OCI-LY3 (cell line): ENCODE results near the gene SFT2D3.

Source experiments
- H2AFZ ChIP-seq: fragments of 200-600, 300-600 bp; shearing (Covaris generic); 2 replicates; pipeline ENCODE4 v1.6.0; 2014; ENCODE audit warnings: antibody characterized with exemption, low read depth, low read length
- H3K27ac ChIP-seq: fragments of 200-600, 300-600 bp; sonication (generic); 2 replicates; pipeline ENCODE4 v1.5.1; 2014; ENCODE audit warnings: mild to moderate bottlenecking, low read length, moderate library complexity, mixed read lengths
- H3K27me3 ChIP-seq: fragments of 200-600, 300-600 bp; sonication (generic); 2 replicates; pipeline ENCODE4 v1.6.1; 2014; ENCODE audit warnings: low read depth, low read length, mixed read lengths
- H3K36me3 ChIP-seq: fragments of 200-600, 300-600 bp; sonication (generic); replicated peaks from 2 replicates; pipeline ENCODE3; 2014; ENCODE audit warnings: low read depth, low read length, mixed read lengths
- H3K4me1 ChIP-seq: fragments of 300-600, 200-600 bp; sonication (generic); 2 replicates; pipeline ENCODE4 v1.6.1; 2014; ENCODE audit warnings: low read length, mixed read lengths
- H3K4me2 ChIP-seq: fragments of 200-600, 300-600 bp; sonication (generic); 2 replicates; pipeline ENCODE4 v1.6.1; 2014; ENCODE audit warnings: low read length, mixed read lengths
- H3K4me3 ChIP-seq: fragments of 300-600, 200-600 bp; sonication (generic); 2 replicates; pipeline ENCODE4 v1.5.1; 2014; ENCODE audit warnings: antibody characterized with exemption, mild to moderate bottlenecking, low read length, moderate library complexity
- H3K79me2 ChIP-seq: fragments of 300-600, 200-600 bp; shearing (Covaris generic); 2 replicates; pipeline ENCODE4 v1.6.1; 2014; ENCODE audit warnings: mild to moderate bottlenecking, low read length, mixed read lengths
- H3K9ac ChIP-seq: fragments of 300-600, 200-600 bp; shearing (Covaris generic); 2 replicates; pipeline ENCODE4 v1.6.0; 2014; ENCODE audit warnings: mild to moderate bottlenecking, low read length, moderate library complexity
- H3K9me3 ChIP-seq: fragments of 200-600, 300-600 bp; shearing (Covaris generic); 2 replicates; pipeline ENCODE4 v1.6.1; 2014; ENCODE audit warnings: low read length, mixed read lengths; ENCODE audit not compliant: insufficient read depth
- H4K20me1 ChIP-seq: fragments of 200-600, 300-600 bp; sonication (generic); 2 replicates; pipeline ENCODE4 v1.6.1; 2016; ENCODE audit warnings: low read length, mixed read lengths; ENCODE audit not compliant: insufficient read depth
- CTCF ChIP-seq: fragments of 200-600, 300-600 bp; sonication (generic); IDR thresholded peaks from 2 replicates; pipeline ENCODE4 v1.5.1; 2014; ENCODE audit warnings: antibody characterized with exemption, low read length, low read depth
- EZH2phosphoT487 ChIP-seq: fragments of 200-600 bp; shearing (Covaris generic); IDR thresholded peaks from 2 replicates; pipeline ENCODE4 v1.6.1; 2018; ENCODE audit warnings: antibody characterized with exemption, mixed run types, low read depth

The SFT2D3 gene

DNA sequence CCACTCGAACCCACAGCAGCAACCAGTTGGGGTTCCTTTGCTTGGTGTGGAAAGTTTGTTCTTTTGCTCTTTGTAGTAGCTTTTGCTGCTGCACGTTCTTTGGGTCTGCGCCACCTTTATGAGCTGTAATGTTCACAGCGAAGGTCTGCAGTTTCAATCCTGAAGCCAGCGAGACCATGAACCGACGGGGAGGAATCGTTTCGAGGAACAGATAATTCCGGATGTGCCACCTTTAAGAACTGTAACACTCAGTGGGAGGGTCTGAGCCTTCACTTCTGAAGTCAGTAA lies 41.1 kb upstream of the SFT2D3 start:
- H3K36me3 ChIP-seq, result no peaks in the 10 kb centered on the region
- H3K4me3 ChIP-seq, result no peak overlapping the region
- H3K4me1 ChIP-seq, result peaks cover 10% of the 10 kb centered on the region
- H4K20me1 ChIP-seq, result no peaks in the 10 kb centered on the region
- no peaks in the 10 kb centered on the region for H3K27me3 ChIP-seq
- TF ChIP-seq EZH2phosphoT487, result no peak
- TF ChIP-seq CTCF, result no peak
- no peak overlapping the region for H3K4me2 ChIP-seq
- H2AFZ ChIP-seq, result no peak overlapping the region
- no peak overlapping the region for H3K9ac ChIP-seq
- H3K9me3 ChIP-seq, result no peaks in the 10 kb centered on the region
- no peak overlapping the region for H3K27ac ChIP-seq
- no peaks in the 10 kb centered on the region for H3K79me2 ChIP-seq

GRCh38 chr2:127661072-127661649 lies 40.1 kb upstream of the SFT2D3 start:
- no peaks in the 10 kb centered on the region for H3K36me3 ChIP-seq
- peaks cover 9% of the 10 kb centered on the region for H3K27me3 ChIP-seq
- no peak overlapping the region for H3K27ac ChIP-seq
- H3K4me2 ChIP-seq, result no peak overlapping the region
- H3K4me3 ChIP-seq, result no peak overlapping the region
- no peaks in the 10 kb centered on the region for H3K79me2 ChIP-seq
- TF ChIP-seq EZH2phosphoT487, result no peak
- TF ChIP-seq CTCF, result no peak
- H3K9me3 ChIP-seq, result no peaks in the 10 kb centered on the region
- H3K9ac ChIP-seq, result no peak overlapping the region
- no peak overlapping the region for H2AFZ ChIP-seq
- H4K20me1 ChIP-seq, result no peaks in the 10 kb centered on the region
- peaks cover 10% of the 10 kb centered on the region for H3K4me1 ChIP-seq

DNA sequence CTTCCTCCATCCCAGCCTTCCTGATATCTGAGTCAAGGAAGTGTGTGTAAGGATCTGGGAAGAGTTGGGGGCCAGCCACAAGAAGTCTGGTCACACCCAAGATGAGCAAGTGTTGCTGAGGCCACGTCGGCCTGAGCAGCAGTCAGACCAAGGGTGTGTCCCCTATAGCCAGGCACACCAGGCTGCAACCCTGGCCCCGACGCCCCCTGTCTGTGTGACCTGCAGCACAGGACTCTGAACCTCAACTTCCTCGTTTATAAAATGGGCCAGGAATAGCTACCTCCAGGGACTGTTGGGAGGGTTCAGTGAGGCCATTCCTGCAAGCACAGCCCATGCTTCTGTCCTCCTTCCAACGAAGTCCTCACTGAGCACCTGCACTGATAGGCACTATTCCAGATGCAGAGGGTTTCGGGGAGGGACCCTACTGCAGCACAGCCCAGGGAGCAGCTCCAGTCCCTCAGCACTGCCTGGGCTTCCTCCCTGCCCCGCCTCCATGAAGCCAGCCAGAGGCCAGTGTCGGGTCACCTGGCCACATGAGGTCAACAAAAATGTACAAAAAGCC lies 39.3 kb upstream of the SFT2D3 start:
- no peak overlapping the region for H3K4me3 ChIP-seq
- no peaks in the 10 kb centered on the region for H3K79me2 ChIP-seq
- H2AFZ ChIP-seq, result no peak overlapping the region
- H3K9me3 ChIP-seq, result no peaks in the 10 kb centered on the region
- H3K4me1 ChIP-seq, result peaks cover 10% of the 10 kb centered on the region
- no peak overlapping the region for H3K27ac ChIP-seq
- no peaks in the 10 kb centered on the region for H3K36me3 ChIP-seq
- no peak overlapping the region for H3K9ac ChIP-seq
- peaks cover 12% of the 10 kb centered on the region for H3K27me3 ChIP-seq
- TF ChIP-seq CTCF (no peak), EZH2phosphoT487 (no peak)
- no peaks in the 10 kb centered on the region for H4K20me1 ChIP-seq
- H3K4me2 ChIP-seq, result no peak overlapping the region

GRCh38 chr2:127662937-127663565 lies 38.2 kb upstream of the SFT2D3 start:
- TF ChIP-seq EZH2phosphoT487 (no peak), CTCF (no peak)
- peaks cover 12% of the 10 kb centered on the region for H3K27me3 ChIP-seq
- no peaks in the 10 kb centered on the region for H3K9me3 ChIP-seq
- H3K9ac ChIP-seq, result no peak overlapping the region
- no peak overlapping the region for H2AFZ ChIP-seq
- H3K27ac ChIP-seq, result no peak overlapping the region
- no peaks in the 10 kb centered on the region for H4K20me1 ChIP-seq
- no peak overlapping the region for H3K4me3 ChIP-seq
- H3K4me1 ChIP-seq, result peaks cover 10% of the 10 kb centered on the region
- no peaks in the 10 kb centered on the region for H3K79me2 ChIP-seq
- H3K36me3 ChIP-seq, result no peaks in the 10 kb centered on the region
- no peak overlapping the region for H3K4me2 ChIP-seq
